Colon (tissue), 2 donors: Measurements from ENCODE around the gene GSK3B.

Source experiments
- FAIRE-seq: peaks from 2 replicates; lab custom pipeline; 2012; peaks lifted over from hg19 to GRCh38; lab: Jason Lieb, UNC
- donor health status: control.
- donor health status: control.

GSK3B gene

DNA sequence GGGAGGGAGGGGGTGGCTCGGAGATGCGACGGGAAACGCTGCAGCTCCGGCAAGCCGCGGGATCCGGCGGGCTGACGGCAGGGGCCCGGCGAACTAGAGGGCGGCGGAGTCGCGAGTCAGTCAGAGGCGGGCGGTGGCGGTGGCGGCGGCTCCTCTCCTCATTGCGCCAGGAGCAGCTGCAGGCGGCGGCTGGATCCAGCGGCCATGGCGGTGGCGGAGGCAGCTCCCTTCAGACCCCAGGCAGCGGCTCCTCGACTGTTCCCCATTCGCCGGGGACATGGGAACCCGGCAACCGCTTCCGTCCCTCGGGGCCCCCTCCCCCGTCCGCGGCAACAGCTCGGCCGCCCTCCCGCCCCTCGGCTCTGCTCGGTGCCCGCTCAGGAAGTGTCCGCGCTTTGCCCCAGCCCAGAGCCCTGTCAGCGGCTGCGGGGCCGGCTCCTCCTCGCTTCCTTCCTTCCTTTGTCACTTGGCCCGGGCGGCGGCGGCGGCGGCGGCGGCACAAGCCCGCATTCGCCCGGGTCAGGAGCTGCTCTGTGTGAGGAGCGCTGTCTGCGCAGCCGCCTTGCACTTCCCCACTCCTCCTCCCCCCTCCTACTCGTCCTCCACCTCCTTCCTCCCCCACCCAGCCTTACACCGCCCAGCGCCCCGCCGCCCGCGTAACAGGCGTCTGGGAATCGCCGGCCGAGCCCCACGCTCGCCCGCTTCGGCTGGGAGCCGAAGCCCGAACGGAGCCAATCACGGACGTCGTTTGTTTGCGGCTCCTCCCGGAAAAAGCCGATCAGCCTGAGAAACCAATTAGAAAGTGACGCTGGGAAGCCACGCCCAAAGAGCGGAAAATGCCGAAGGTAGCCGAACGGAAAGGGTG is at the start of gene GSK3B:
GSK3B (minus strand) TSS at position 537 of the 865 bp plus-strand sequence. CDS start 1,013 bp downstream, outside the sequence.
- peak; percentile 96 for FAIRE-seq

- FAIRE-seq = no peak
These were observed 49.4 kb upstream of the GSK3B start for GRCh38 chr3:120143676-120144075.

- no peak for FAIRE-seq
These were observed 48.0 kb upstream of the GSK3B start for GRCh38 chr3:120142236-120142635.

DNA sequence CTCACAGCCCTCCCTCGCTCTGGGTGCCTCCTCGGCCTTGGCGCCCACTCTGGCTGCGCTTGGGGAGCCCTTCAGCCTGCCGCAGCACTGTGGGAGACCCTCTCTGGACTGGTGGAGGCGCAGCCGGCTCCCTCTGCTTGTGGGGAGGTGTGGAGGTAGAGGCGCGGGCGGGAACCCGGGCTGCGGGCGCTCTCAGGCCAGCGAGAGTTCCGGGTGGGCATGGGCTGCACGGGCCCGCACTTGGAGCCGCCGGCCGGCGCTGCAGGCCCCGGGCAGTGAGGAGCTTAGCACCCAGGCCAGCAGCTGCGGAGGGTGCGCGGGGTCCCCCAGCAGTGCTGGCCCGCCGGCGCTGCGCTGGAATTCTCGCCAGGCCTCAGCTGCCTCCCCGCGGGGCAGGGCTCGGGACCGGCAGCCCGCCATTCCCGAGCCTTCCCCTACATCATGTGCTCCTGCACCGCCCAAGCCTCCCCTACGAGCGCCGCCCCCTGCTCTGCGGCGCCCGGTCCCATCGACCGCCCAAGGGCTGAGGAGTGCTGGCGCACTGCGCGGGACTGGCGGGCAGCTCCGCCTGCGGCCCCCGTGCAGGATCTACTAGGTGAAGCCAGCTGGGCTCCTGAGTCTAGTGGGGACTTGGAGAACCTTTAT is 46.0 kb upstream of the GSK3B start:
- no peak for FAIRE-seq

DNA sequence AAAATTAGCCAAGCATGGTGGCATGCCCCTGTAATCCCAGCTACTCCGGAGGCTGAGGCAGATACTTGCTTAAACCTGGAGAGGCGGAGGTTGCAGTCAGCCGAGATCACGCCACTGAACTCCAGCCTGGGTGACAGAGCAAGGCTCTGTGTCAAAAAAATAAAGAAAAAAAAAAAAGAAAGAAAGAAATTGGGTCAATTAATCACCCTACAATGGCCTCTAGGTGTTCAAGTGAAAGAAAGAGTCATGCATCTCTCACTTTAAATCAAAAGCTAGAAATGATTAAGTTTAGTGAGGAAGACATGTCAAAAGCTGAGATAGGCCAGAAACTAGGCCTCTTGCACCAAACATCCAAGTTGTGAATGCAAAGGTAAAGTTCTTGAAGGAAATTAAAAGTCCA is 44.9 kb upstream of the GSK3B start:
- no peak for FAIRE-seq

DNA sequence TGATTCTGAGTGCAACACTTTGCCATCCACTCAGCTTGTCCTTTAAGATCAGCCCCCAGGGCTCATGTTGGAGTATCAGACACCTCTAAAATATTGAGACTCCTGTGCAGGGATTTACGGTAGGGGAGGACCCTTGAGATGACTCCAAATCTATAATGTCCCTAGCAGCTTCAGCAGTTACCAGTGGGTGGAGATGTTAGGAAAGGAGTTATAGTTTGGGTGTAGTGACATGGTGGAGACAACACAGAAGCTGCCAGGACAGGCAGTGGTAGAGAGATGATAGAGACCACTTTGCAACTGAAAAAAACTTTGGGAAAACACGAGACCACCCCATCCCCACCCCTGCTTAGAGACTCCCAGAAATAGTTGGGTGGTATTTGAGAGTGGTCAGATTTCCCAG is 43.3 kb upstream of the GSK3B start:
- FAIRE-seq = no peak

DNA sequence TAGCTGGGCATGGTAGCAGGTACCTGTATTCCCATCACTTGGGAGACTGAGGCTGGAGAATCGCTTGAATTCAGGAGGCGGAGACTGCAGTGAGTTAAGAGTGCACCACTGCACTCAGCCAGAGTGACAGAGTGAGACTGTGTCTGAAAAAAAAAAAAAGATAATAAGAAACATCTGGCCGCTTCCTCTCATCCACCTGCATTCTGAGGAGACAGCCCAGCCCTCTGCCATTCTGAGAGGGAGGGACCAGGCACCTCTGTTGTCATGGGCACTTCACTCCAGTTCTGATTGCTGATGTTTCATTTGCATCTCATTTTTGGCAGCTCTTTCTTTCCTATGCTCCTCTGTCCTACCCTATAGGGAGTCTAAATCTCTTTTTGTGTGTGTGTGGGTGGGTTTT is 36.4 kb upstream of the GSK3B start:
- FAIRE-seq = no peak

- no peak for FAIRE-seq
These were observed 35.7 kb upstream of the GSK3B start for GRCh38 chr3:120129718-120130513.

- no peak for FAIRE-seq
These were observed 34.8 kb upstream of the GSK3B start for GRCh38 chr3:120129051-120129450.

DNA sequence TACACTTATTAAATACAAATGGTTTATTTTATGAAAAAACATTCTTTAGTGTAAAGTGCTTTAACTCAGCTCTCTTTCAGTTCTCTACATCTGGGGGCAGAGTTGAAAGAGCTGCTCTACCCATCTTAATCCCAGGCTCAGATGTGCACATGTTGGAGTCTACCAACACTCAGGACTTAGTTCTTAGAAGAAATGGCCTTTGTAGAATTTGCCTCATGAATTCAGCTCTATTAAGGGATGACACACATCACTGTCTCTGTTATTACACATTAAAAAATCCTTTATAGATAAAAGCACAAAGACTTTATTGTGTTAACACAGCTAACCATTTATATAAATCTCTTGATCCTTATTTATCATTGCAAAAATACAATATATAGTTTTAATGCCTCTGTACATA is 31.7 kb upstream of the GSK3B start:
- no peak for FAIRE-seq

DNA sequence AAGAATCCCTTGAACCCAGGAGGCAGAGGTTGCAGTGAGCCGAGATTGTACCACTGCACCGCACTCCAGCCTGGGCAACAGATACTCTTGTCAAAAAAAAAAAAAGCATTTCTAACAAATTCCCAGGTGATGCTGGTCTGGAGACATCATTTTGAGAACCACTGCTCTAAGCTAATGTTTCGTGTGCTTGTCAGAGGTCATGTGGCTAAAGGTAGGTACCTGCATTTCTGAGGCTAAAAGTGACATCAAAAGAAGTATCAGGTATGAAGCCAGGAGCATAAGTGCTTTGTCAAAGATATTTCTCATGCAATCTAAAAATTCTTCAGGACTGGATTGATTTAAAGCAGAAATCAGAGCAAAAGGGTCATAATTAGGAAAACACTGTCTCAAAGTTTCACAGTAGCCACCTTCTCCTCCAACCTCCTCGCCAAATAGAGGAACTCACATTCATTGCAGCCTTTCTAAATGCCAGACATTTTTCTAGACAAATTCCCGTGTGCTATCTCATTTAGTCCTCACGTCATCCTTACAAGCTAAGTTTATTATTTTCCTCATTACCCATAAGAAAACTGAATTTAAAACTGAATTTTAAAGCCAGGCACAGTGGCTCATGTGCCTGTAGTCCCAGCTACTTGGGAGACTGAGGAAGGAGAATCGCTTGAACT is 25.7 kb upstream of the GSK3B start:
- no peak for FAIRE-seq

GRCh38 chr3:120114981-120115380 is 20.7 kb upstream of the GSK3B start:
- no peak for FAIRE-seq

DNA sequence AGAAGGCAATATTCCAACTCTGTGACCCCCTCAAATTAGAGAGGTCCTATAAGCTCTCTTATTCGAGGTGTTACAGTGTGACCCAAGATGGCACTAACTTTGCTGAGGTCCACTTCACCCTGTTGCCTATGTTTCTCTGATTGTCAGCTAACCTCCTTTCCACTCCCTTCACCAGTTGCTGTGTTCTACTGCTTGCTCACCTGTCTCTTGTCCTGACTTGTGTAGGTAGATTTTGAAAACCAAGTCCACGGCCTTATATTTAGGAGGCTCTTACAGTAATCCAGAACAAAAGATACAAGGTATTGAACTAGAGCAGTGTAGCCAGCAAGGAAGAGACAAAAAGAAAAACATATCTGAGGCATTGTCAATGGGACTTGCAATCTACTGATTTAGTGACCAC is 20.1 kb upstream of the GSK3B start:
- no peak for FAIRE-seq

GRCh38 chr3:120113128-120114116 is 19.2 kb upstream of the GSK3B start:
- FAIRE-seq = no peak

- no peak for FAIRE-seq
These were observed 17.7 kb upstream of the GSK3B start for GRCh38 chr3:120111898-120112297.

DNA sequence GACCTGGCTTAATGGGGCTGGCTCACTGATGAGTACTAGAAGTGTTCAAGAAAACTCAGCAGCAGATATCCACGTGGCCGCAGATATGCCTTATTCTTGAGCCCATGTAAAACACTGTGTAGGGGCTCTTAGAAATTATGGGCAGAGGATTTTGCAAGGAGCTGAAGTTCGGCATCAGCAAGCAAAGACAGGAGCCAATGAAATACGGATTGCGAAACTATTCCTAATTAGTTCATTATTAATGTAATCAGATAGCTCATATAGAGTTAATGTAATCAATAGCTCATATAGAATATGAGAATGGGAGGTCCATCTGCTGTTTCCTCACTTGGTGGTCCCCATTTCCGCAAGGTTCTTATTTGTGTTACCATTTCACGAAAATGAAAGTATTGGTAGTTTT is 9.0 kb upstream of the GSK3B start:
- FAIRE-seq = no peak

- FAIRE-seq = no peak
These were observed 8.4 kb upstream of the GSK3B start for GRCh38 chr3:120102674-120103073.

GRCh38 chr3:120102232-120102631 is 8.0 kb upstream of the GSK3B start:
- no peak for FAIRE-seq

GRCh38 chr3:120101624-120102023 is 7.4 kb upstream of the GSK3B start:
- FAIRE-seq = no peak

GRCh38 chr3:120100711-120101110 is 6.5 kb upstream of the GSK3B start:
- FAIRE-seq = no peak

GRCh38 chr3:120098710-120099109 is 4.5 kb upstream of the GSK3B start:
- FAIRE-seq = no peak
